Fibroblast of lung (primary cell): Measurements from ENCODE around the gene RSPH1. TPM values are rescaled to one million over a fixed set of nuclear protein-coding genes. Genes with fewer than 3 reads are reported as not detected.

Source experiments
- DNase-seq, 2 donors: peaks; one replicate each; pipeline versions ENCODE4 v3.0.0 to v3.0.0-alpha.2; 2010; ENCODE audit warnings: low read depth in 2 of 2
- H2AFZ ChIP-seq: 2 replicates; pipeline ENCODE4 v1.5.1; 2012; ENCODE audit warnings: low read length, control low read depth, inconsistent platforms
- H3K27ac ChIP-seq: 2 replicates; pipeline ENCODE4 v1.5.1; 2011; ENCODE audit warnings: low read length, control low read depth; ENCODE audit not compliant: insufficient read depth
- H3K27me3 ChIP-seq: 2 replicates; pipeline ENCODE4 v1.5.1; 2011; ENCODE audit warnings: mild to moderate bottlenecking, low read length; ENCODE audit not compliant: control insufficient read depth, insufficient read depth
- H3K36me3 ChIP-seq: 2 replicates; pipeline ENCODE4 v1.5.1; 2011; ENCODE audit warnings: low read length; ENCODE audit not compliant: control insufficient read depth, insufficient read depth
- H3K4me1 ChIP-seq: 2 replicates; pipeline ENCODE4 v1.5.1; 2011; ENCODE audit warnings: low read length; ENCODE audit not compliant: control insufficient read depth, insufficient read depth; ENCODE audit errors: extremely low read depth
- H3K4me2 ChIP-seq: 2 replicates; pipeline ENCODE4 v1.5.1; 2011; ENCODE audit warnings: low read length, control low read depth; ENCODE audit not compliant: insufficient read depth; ENCODE audit errors: extremely low read depth
- H3K4me3 ChIP-seq, 4 experiments: fragments of 200-600 bp in 1 of 4; sonication (generic) in 1 of 4; replicated peaks in 1 of 4; 2 replicates each; pipeline ENCODE4 v1.5.1; 2011 to 2016; ENCODE audit warnings: low read length in 4 of 4, low read depth in 3 of 4, mild to moderate bottlenecking in 3 of 4, control low read depth in 2 of 4, inconsistent platforms in 1 of 4, mixed read lengths in 1 of 4; ENCODE audit not compliant: insufficient read depth in 1 of 4; ENCODE audit errors: control extremely low read depth in 1 of 4
- H3K79me2 ChIP-seq: 2 replicates; pipeline ENCODE4 v1.5.1; 2012; ENCODE audit warnings: mild to moderate bottlenecking, low read length, inconsistent platforms; ENCODE audit not compliant: control insufficient read depth, insufficient read depth
- H3K9ac ChIP-seq: 2 replicates; pipeline ENCODE4 v1.5.1; 2011; ENCODE audit warnings: mild to moderate bottlenecking, low read length, control low read depth; ENCODE audit not compliant: insufficient read depth
- H3K9me3 ChIP-seq: 2 replicates; pipeline ENCODE4 v1.5.1; 2012; ENCODE audit warnings: low read depth, low read length; ENCODE audit not compliant: control insufficient read depth, insufficient read depth
- H4K20me1 ChIP-seq: 2 replicates; pipeline ENCODE4 v1.5.1; 2011; ENCODE audit warnings: low read length; ENCODE audit not compliant: control insufficient read depth, insufficient read depth; ENCODE audit errors: extremely low read depth
- CTCF ChIP-seq, 2 donors: IDR thresholded peaks in 1 of 2; conservative IDR thresholded peaks in 1 of 2; 1 replicate in 1 of 2; 2 replicates in 1 of 2; pipeline ENCODE4 v1.5.1; 2011 to 2012; ENCODE audit warnings: low read length in 2 of 2, control low read depth in 1 of 2, inconsistent platforms in 1 of 2, low read depth in 1 of 2, mild to moderate bottlenecking in 1 of 2
- EZH2 ChIP-seq: IDR thresholded peaks from 2 replicates; pipeline ENCODE4 v1.5.1; 2012; ENCODE audit warnings: low read length, control low read depth, mild to moderate bottlenecking; ENCODE audit errors: missing control alignments
- polyA plus RNA-seq, 2 donors: library from polyadenylated mRNA; depleted of rRNA in 1 of 2; stranded (reverse) in 1 of 2; unstranded in 1 of 2; fragments of >200 nt; gene quantifications; 2 replicates each; pipeline ENCODE4 v1.2.1, GENCODE V29; 2011 to 2012; ENCODE audit warnings: missing spikeins in 1 of 2
- total RNA-seq: library from RNA; depleted of rRNA; stranded (reverse); fragments of >200 nt; gene quantifications from 2 replicates; pipeline ENCODE4 v1.2.1, GENCODE V29; 2014

RSPH1 gene
- total and polyA plus RNA-seq, 2 donors (not counting 1 experiment from before 2014, with no cell fraction given) = not detected

DNA sequence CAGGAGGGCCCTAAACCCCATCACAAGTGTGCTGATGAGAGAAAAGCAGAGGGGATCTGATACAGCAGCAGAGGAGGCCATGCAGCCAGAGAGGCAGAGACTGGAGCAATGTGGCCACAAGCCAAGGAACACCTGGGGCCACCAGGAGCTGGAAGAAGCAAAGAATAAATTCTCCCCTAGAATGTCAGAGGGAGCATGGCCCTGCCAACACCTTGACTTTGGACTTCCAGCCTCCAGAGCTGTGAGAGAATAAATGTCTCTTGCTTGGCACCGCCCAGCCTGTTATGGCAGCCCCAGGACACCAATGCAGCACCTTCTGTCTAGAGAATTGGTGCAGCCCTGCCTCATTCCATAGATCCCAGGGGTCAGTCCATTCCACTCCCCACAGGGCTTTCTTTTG lies 67.0 kb downstream of the RSPH1 start:
- Histone ChIP-seq H3K4me3 (no peak overlapping the region), H3K9ac (no peak overlapping the region), H3K79me2 (no peaks in the 10 kb centered on the region), H3K4me2 (no peak overlapping the region), H3K27ac (no peak overlapping the region), H3K36me3 (no peaks in the 10 kb centered on the region), H3K4me1 (no peaks in the 10 kb centered on the region), H2AFZ (no peak overlapping the region), H3K27me3 (no peaks in the 10 kb centered on the region), H4K20me1 (no peaks in the 10 kb centered on the region), H3K9me3 (no peaks in the 10 kb centered on the region)
- no peak for TF ChIP-seq CTCF (conservative IDR thresholded peaks at IDR 0.05 in 1 of 2, IDR thresholded peaks at IDR 0.05 in 1 of 2; ENCODE audit: low read depth in 1 of 2, low read length in 2 of 2)
- TF ChIP-seq EZH2 = no peak
- no peak for DNase-seq

DNA sequence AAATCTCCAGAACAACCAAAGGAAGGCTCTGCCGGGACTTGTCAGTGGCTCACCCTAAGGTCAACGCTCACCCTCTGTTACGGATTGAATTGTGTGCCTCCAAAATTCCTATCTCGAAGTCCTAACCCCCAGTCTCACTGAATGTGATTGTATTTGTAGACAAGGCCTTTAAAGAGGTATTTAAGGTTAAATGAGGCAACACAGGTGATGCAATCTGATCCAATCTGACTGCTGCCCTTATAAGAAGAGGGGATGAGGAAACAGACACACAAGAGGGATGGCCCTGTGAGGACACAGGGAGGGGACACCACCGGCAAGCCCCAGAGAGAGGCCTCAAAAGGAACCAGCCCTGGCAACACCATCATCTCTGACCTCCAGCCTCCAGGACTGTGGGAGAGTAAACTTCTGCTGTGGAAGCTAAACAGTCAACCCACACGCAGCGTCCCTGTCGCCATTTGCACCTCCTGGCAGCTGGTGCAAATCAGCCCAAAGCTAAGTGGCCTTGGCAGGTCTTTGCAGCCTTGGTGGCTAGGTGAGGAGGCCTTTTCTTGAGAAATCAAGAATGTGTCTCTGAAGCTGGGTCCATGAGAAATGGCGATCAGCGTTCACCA lies 68.1 kb downstream of the RSPH1 start:
- Histone ChIP-seq H3K27me3 (peaks cover 3% of the 10 kb centered on the region), H3K36me3 (no peaks in the 10 kb centered on the region), H2AFZ (no peak overlapping the region), H3K9me3 (no peaks in the 10 kb centered on the region), H3K27ac (no peak overlapping the region), H3K4me2 (no peak overlapping the region), H3K9ac (no peak overlapping the region), H3K4me3 (no peak overlapping the region), H3K79me2 (no peaks in the 10 kb centered on the region), H4K20me1 (no peaks in the 10 kb centered on the region), H3K4me1 (no peaks in the 10 kb centered on the region)
- DNase-seq = no peak
- TF ChIP-seq CTCF (conservative IDR thresholded peaks at IDR 0.05 in 1 of 2, IDR thresholded peaks at IDR 0.05 in 1 of 2; ENCODE audit: low read depth in 1 of 2, low read length in 2 of 2) (no peak), EZH2 (no peak)

DNA sequence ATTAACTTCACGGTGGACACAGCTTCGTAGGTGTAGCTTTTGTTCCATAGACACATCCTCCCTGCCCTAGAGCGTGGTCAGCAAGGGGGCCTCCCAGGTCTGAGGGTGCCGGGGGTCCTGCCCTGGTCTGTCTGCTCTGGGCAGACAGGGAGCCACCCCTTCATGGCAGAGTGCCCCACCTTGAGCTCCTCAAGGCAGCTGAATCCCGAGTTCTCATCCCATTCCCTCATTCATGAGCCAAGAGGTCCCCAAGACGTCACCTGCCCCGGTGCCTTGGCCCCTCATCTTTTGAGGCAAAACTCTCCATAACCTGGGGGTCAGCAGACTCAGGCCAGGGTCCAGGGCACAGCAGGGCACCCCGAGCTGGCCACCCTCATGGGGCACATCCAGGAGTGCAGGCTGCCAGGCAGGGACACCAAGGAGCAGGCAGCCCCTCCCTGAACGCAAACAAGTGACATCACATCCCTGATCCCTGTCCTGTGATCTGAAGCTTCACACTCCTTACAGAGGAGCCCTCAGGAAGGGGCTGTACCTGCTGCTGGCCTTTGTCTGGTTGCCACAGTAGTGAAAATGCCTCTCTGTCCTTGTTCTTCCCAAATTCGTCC lies 69.0 kb downstream of the RSPH1 start:
- Histone ChIP-seq H3K4me1 (no peaks in the 10 kb centered on the region), H3K4me2 (no peak overlapping the region), H3K4me3 (no peak overlapping the region), H3K36me3 (no peaks in the 10 kb centered on the region), H3K9ac (no peak overlapping the region), H2AFZ (no peak overlapping the region), H3K9me3 (no peaks in the 10 kb centered on the region), H3K27me3 (peaks cover 3% of the 10 kb centered on the region), H3K27ac (no peak overlapping the region), H3K79me2 (no peaks in the 10 kb centered on the region), H4K20me1 (no peaks in the 10 kb centered on the region)
- no peak for DNase-seq
- TF ChIP-seq EZH2 = no peak
- TF ChIP-seq CTCF (conservative IDR thresholded peaks at IDR 0.05 in 1 of 2, IDR thresholded peaks at IDR 0.05 in 1 of 2; ENCODE audit: low read depth in 1 of 2, low read length in 2 of 2) = no peak
